A673 (cell line): ENCODE data around the gene ZEB2. TPM values are rescaled to one million over a fixed set of nuclear protein-coding genes. Genes with fewer than 3 reads are reported as not detected.

Experiments
- BruUV-seq: library from RNA; stranded (reverse); fragments of 400-500 nt; replicated peaks from 2 replicates; lab custom pipeline; 2021; lab: Mats Ljungman, UMichigan
- CTCF ChIA-PET: fragments of 300-600 bp; sonication (Branson Sonifier 250); formaldehyde crosslinking; loops from one replicate; lab custom pipeline; 2022; ENCODE audit warnings: antibody characterized with exemption; lab: Charles Lee
- POLR2A ChIA-PET: fragments of 300-600 bp; sonication (Branson Sonifier 250); formaldehyde crosslinking; loops from one replicate; lab custom pipeline; 2022; ENCODE audit warnings: antibody characterized with exemption; ENCODE audit not compliant: low non-redundant PET; lab: Charles Lee
- DNase-seq: peaks from one replicate; pipeline ENCODE4 v3.0.0-alpha.2; 2015; ENCODE audit warnings: low spot score
- H3K27ac ChIP-seq: fragments of 200-600 bp; sonication (generic); 2 replicates; pipeline ENCODE4 v1.5.1; 2016; ENCODE audit warnings: mixed run types, low read depth, mild to moderate bottlenecking, mixed read lengths, antibody characterized with exemption, low read length; ENCODE audit not compliant: poor library complexity, severe bottlenecking
- H3K27me3 ChIP-seq: fragments of 200-600 bp; sonication (generic); replicated peaks from 2 replicates; pipeline ENCODE4 v1.6.1; 2017; ENCODE audit warnings: mixed run types, low read depth, mild to moderate bottlenecking, mixed read lengths, antibody characterized with exemption, low read length; ENCODE audit not compliant: insufficient read depth, poor library complexity
- H3K36me3 ChIP-seq: fragments of 200-600 bp; sonication (generic); 2 replicates; pipeline ENCODE4 v1.6.1; 2016; ENCODE audit warnings: mixed run types, mild to moderate bottlenecking, mixed read lengths, antibody characterized with exemption, low read length; ENCODE audit not compliant: insufficient read depth, poor library complexity, severe bottlenecking
- H3K4me1 ChIP-seq: fragments of 200-600 bp; sonication (generic); 2 replicates; pipeline ENCODE4 v1.6.1; 2017; ENCODE audit warnings: mixed run types, mild to moderate bottlenecking, mixed read lengths, antibody characterized with exemption, low read length; ENCODE audit not compliant: insufficient read depth, poor library complexity, severe bottlenecking
- H3K4me3 ChIP-seq: fragments of 200-600 bp; sonication (generic); 2 replicates; pipeline ENCODE4 v1.5.1; 2016; ENCODE audit warnings: low read depth, mixed run types, mild to moderate bottlenecking, mixed read lengths, low read length; ENCODE audit not compliant: poor library complexity, severe bottlenecking
- H3K9me3 ChIP-seq: fragments of 200-600 bp; sonication (generic); 2 replicates; pipeline ENCODE4 v1.6.1; 2016; ENCODE audit warnings: mixed run types, low read depth, mild to moderate bottlenecking, mixed read lengths, antibody characterized with exemption, low read length; ENCODE audit not compliant: poor library complexity, severe bottlenecking
- CTCF ChIP-seq: fragments of 300-800, 200-600 bp; sonication (generic); conservative IDR thresholded peaks from 2 replicates; pipeline ENCODE4 v1.5.1; 2017; ENCODE audit warnings: low read depth, mild to moderate bottlenecking, antibody characterized with exemption, low read length, moderate library complexity, mixed read lengths
- EZH2 ChIP-seq: fragments of 200-600 bp; sonication (generic); IDR thresholded peaks from 2 replicates; pipeline ENCODE4 v1.6.1; 2017; ENCODE audit warnings: borderline replicate concordance, low read depth, mild to moderate bottlenecking, mixed read lengths, antibody characterized with exemption, low read length; ENCODE audit not compliant: poor library complexity, severe bottlenecking
- intact Hi-C: fragments of 100-400 bp; cut with micrococcal nuclease; formaldehyde crosslinking; loops from one replicate; pipeline ENCODE4 v1.10.0; 2022; ENCODE audit not compliant: unreplicated experiment
- total RNA-seq: library from RNA; stranded (reverse); gene quantifications from 2 replicates; pipeline ENCODE4 v1.2.3, GENCODE V29; 2021

ZEB2 gene
- total RNA-seq, 1 experiment from 2014 or later, result 146 TPM

- POLR2A ChIA-PET, result no interaction called here
- H3K9me3 ChIP-seq, result no peaks in the 10 kb centered on the region
- intact Hi-C loops, result no loop called here
- H3K4me3 ChIP-seq, result no peak overlapping the region
- CTCF ChIA-PET, result no interaction called here
- BruUV-seq, result no TSS peak
- H3K4me1 ChIP-seq, result peaks cover 27% of the 10 kb centered on the region
- TF ChIP-seq CTCF (no peak), EZH2 (no peak)
- H3K36me3 ChIP-seq, result no peaks in the 10 kb centered on the region
- no peaks in the 10 kb centered on the region for H3K27me3 ChIP-seq
- H3K27ac ChIP-seq, result no peak overlapping the region
- DNase-seq, result no peak
Observed at GRCh38 chr2:144356402-144356801, 163.5 kb downstream of the ZEB2 start.

GRCh38 chr2:144354953-144355352, 165.0 kb downstream of the ZEB2 start:
- no peaks in the 10 kb centered on the region for H3K9me3 ChIP-seq
- no peaks in the 10 kb centered on the region for H3K27me3 ChIP-seq
- intact Hi-C loops, result no loop called here
- peaks cover 29% of the 10 kb centered on the region for H3K4me1 ChIP-seq
- H3K36me3 ChIP-seq, result no peaks in the 10 kb centered on the region
- no TSS peak for BruUV-seq
- no peak for TF ChIP-seq EZH2
- no peak for TF ChIP-seq CTCF
- ChIA-PET POLR2A (no interaction called here), CTCF (no interaction called here)
- H3K27ac ChIP-seq, result no peak overlapping the region
- no peak for DNase-seq
- no peak overlapping the region for H3K4me3 ChIP-seq

DNA sequence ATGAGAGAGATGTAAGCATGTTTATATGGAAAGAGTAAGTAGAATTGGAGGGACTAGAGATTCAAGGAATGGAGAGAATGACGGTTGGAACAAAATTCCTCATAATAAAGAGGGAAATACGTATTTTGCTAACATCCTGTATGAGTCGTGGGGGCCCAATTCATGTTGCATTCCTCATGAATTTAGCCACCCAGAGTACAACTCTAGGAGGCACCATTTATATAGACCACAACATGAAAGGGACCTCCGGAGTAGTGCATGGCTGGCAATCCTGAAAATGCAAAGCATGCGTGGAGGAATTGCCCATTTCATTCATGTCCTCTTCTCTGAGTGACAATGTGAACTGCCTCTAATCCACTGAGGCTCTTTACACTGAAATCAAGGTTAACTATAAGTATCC, 168.2 kb downstream of the ZEB2 start:
- no peak overlapping the region for H3K27ac ChIP-seq
- CTCF ChIA-PET, result no interaction called here
- no peak for DNase-seq

More for the DNA sequence above, 168.2 kb downstream of the ZEB2 start:
- intact Hi-C loops, result no loop called here
- Histone ChIP-seq H3K27me3 (no peaks in the 10 kb centered on the region), H3K4me3 (no peak overlapping the region), H3K36me3 (no peaks in the 10 kb centered on the region), H3K4me1 (peaks cover 17% of the 10 kb centered on the region), H3K9me3 (no peaks in the 10 kb centered on the region)
- POLR2A ChIA-PET, result no interaction called here
- BruUV-seq, result no TSS peak
- no peak for TF ChIP-seq EZH2
- no peak for TF ChIP-seq CTCF
